WERI-Rb-1 (cell line): Measurements from ENCODE around the gene CGREF1.

Source experiments
- DNase-seq: peaks from one replicate; pipeline ENCODE4 v3.0.0-alpha.2; 2020
- H3K27ac ChIP-seq: fragments of 250-450 bp; sonication (Bioruptor Pico); 2 replicates; pipeline ENCODE4 v1.5.1; 2020; ENCODE audit warnings: mild to moderate bottlenecking, moderate library complexity
- H3K27me3 ChIP-seq: fragments of 250-450 bp; sonication (Bioruptor Pico); 2 replicates; pipeline ENCODE4 v1.5.1; 2021; ENCODE audit warnings: mild to moderate bottlenecking, low read depth, moderate library complexity; ENCODE audit not compliant: insufficient read depth, severe bottlenecking
- H3K36me3 ChIP-seq: fragments of 250-450 bp; sonication (Bioruptor Pico); 2 replicates; pipeline ENCODE4 v1.5.1; 2020; ENCODE audit warnings: mild to moderate bottlenecking, moderate library complexity
- H3K4me3 ChIP-seq: 2 replicates; pipeline ENCODE4 v1.5.1; 2011; ENCODE audit warnings: low read depth, mild to moderate bottlenecking, control low read depth, low read length
- H3K9me3 ChIP-seq: fragments of 250-450 bp; sonication (Bioruptor Pico); 2 replicates; pipeline ENCODE4 v1.5.1; 2021; ENCODE audit warnings: mild to moderate bottlenecking, moderate library complexity; ENCODE audit not compliant: severe bottlenecking
- CTCF ChIP-seq: IDR thresholded peaks from 2 replicates; pipeline ENCODE4 v1.5.1; 2011; ENCODE audit warnings: low read depth, mild to moderate bottlenecking, control low read depth, inconsistent platforms, low read length

The CGREF1 gene

GRCh38 chr2:27118525-27119329 is at the start of gene CGREF1:
Gene CGREF1, minus strand, starts transcription at chr2:27119128. Its CDS starts 14,762 bp downstream, at chr2:27104366.
- Histone ChIP-seq H3K9me3 (no peaks in the 10 kb centered on the region), H3K36me3 (no peaks in the 10 kb centered on the region), H3K4me3 (peak within 1 kb of the TSS; percentile 75), H3K27ac (no peak within 1 kb of the TSS), H3K27me3 (no peaks in the 10 kb centered on the region)
- no peak for TF ChIP-seq CTCF
- DNase-seq: peak; percentile 56

- DNase-seq: no peak
- Histone ChIP-seq H3K27me3 (no peaks in the 10 kb centered on the region), H3K27ac (no peak overlapping the region), H3K4me3 (no peak overlapping the region), H3K36me3 (no peaks in the 10 kb centered on the region), H3K9me3 (peaks cover 3% of the 10 kb centered on the region)
- TF ChIP-seq CTCF: no peak
Observed at GRCh38 chr2:27164960-27165763, 46.2 kb upstream of the CGREF1 start.

- Histone ChIP-seq H3K27me3 (no peaks in the 10 kb centered on the region), H3K4me3 (no peak overlapping the region), H3K36me3 (no peaks in the 10 kb centered on the region), H3K27ac (no peak overlapping the region), H3K9me3 (peaks cover 3% of the 10 kb centered on the region)
- no peak for TF ChIP-seq CTCF
- no peak for DNase-seq
Observed at GRCh38 chr2:27162151-27163121, 43.5 kb upstream of the CGREF1 start.

GRCh38 chr2:27160191-27160590 is 41.3 kb upstream of the CGREF1 start:
- peaks cover 2% of the 10 kb centered on the region for H3K9me3 ChIP-seq
- no peak overlapping the region for H3K4me3 ChIP-seq
- no peaks in the 10 kb centered on the region for H3K36me3 ChIP-seq
- DNase-seq: no peak
- no peaks in the 10 kb centered on the region for H3K27me3 ChIP-seq
- TF ChIP-seq CTCF: no peak
- H3K27ac ChIP-seq: no peak overlapping the region

- no peak for TF ChIP-seq CTCF
- no peak for DNase-seq
- no peaks in the 10 kb centered on the region for H3K27me3 ChIP-seq
- H3K9me3 ChIP-seq: no peaks in the 10 kb centered on the region
- H3K36me3 ChIP-seq: no peaks in the 10 kb centered on the region
- no peak overlapping the region for H3K27ac ChIP-seq
- H3K4me3 ChIP-seq: no peak overlapping the region
Observed at GRCh38 chr2:27159271-27159670, 40.3 kb upstream of the CGREF1 start.
